ENCODE measurements around the gene ARHGAP4.

Gene ARHGAP4

DNA sequence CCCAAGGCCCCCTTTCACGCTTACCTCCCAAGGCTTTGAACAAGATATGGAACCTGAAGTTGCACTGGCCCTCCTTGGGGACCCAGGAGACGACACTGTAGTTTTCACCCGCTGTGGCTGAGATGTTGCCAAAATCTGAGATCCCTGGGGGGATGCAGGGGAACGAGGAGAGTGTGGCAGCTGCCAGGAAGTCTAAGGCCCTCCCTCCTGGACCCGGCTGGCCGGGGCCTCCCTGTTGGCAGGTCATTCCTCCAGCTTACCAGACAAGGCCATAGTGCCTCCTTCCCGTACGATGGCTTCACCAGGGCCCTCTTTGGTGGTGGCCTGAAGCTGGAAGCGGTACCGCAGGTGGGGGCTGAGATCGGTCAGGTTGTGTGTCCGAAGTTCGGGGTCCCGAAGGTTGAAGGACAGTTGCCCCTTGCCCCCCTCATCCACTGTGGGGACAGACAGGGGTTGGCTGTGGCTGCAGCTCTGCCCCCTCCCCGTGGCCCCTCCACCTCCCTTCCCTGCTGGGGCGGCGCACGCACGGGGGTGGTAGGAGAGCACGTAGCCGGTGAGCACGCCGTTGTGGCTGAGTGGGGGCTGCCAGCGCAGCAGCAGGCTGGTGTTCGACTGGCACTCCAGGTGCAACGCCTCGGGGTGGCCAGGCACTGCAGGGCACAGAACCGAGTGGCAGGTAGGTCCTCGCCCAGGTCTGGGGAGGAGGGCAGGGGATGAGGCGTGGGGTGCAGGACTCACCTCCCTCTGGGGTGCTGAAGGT lies 61.3 kb downstream of the ARHGAP4 start:
- TF ChIP-seq, protein P1, sequence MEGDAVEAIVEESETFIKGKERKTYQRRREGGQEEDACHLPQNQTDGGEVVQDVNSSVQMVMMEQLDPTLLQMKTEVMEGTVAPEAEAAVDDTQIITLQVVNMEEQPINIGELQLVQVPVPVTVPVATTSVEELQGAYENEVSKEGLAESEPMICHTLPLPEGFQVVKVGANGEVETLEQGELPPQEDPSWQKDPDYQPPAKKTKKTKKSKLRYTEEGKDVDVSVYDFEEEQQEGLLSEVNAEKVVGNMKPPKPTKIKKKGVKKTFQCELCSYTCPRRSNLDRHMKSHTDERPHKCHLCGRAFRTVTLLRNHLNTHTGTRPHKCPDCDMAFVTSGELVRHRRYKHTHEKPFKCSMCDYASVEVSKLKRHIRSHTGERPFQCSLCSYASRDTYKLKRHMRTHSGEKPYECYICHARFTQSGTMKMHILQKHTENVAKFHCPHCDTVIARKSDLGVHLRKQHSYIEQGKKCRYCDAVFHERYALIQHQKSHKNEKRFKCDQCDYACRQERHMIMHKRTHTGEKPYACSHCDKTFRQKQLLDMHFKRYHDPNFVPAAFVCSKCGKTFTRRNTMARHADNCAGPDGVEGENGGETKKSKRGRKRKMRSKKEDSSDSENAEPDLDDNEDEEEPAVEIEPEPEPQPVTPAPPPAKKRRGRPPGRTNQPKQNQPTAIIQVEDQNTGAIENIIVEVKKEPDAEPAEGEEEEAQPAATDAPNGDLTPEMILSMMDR (IDR thresholded peaks at IDR 0.05; ENCODE audit: low read depth, low read length) = no peak
- no peak for DNase-seq (ENCODE audit: low read depth in 2 of 2)
- H3K4me3 ChIP-seq (replicated peaks in 1 of 2; ENCODE audit: low read depth in 2 of 2, low read length in 2 of 2) = no peak overlapping the region

DNA sequence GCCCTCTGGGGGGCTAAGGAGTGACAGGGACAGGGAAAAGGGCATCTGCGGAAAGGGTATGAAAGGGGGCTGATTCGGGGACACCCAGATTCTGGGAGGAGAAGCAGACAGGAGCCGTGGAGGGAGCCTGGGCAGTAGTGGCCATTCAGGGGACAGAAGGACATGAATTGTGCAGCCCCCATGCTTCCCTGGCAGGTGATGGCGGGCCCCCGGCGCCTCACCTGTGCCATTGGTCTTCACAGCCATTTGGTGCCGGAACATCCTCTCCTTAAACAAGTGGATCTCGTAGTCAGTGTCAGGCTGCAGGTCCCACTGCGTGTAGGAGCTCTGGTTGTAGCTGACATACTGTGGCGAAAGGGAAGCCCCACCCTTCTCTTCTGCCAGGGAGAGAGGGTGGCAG lies 62.0 kb downstream of the ARHGAP4 start:
- TF ChIP-seq, protein P1 (IDR thresholded peaks at IDR 0.05; ENCODE audit: low read depth, low read length) = no peak
- no peak overlapping the region for H3K4me3 ChIP-seq (replicated peaks in 1 of 2; ENCODE audit: low read depth in 2 of 2, low read length in 2 of 2)
- no peak for DNase-seq (ENCODE audit: low read depth in 2 of 2)

DNA sequence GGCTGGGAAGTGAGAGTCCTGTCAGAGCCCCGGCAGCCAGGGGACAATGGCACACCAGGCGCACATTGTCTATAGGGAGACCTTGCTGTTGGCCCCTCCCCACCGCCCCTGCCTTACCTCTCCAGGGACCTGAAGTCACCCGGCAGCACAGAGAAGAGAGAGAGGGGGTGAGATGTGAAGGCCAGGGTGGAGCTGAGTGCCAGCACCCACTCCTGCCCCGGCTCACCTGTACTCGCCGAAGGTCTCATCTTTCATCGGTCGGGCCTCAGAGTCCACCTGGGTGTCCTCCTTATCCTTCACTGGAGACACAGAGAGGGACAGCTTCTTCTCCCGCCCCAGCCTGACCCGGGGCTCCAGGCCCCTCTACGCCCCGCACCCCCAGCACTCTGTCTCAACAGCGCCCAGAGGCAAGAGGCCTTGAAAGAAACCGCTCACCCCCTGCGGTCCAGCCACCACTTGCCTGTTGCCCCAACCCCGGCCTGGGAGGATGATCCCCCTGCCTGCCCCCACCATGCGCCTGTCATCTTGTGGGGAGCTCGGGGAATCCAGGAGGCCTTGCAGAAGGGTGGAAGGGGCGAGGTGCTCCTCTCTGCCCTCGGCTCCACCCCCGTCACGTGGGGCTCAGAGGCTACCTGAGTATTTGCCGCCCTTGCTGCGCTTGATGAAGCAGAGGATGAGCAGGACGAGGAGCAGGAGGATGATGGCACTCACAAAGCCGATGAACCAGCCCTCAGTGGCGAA lies 62.6 kb downstream of the ARHGAP4 start:
- TF ChIP-seq, protein P1 (IDR thresholded peaks at IDR 0.05; ENCODE audit: low read depth, low read length) = no peak
- H3K4me3 ChIP-seq (replicated peaks in 1 of 2; ENCODE audit: low read depth in 2 of 2, low read length in 2 of 2) = no peak overlapping the region
- no peak for DNase-seq (ENCODE audit: low read depth in 2 of 2)

DNA sequence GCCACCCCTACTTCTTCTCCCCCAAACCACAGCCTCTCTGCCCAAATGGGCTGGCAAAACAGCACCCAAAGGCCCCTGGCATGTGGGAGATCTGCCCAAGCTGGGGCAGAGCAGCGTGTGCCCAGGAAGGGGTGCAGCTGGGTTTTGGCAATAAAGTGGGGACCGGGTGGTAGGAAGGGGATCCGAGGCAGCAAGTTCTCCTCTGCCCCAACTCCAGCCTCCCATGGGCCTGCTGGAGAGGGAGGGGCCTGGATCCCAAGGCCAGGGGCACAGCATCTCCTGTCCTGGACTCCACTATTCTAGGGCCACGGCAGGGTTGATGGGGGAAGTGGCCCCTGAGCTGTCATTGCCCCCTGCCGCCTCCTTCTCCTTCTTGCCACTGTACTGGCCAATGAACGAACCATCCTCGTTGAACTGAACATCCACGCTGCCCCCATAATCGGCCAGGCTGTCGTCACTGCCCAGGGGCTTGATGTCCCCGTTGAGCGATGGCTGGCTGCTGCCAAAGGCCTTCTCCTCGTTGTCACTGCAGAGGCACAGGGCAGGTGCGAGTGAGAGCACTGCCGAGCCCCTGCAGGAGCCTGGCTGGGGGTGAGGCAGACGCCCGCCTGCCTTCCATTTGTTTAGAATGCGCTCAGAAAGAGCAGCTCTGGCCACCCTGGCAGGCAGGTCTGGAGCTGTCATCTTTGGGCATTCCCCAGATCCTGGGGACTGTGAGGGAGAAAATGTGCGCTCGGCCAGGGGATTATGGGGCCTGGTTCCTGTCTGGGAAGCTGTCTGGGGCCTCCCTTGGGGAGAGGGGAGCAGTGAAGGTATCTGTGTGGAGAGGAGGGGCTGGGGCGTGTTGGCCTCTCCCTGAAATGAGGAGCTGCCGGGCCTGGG lies 63.5 kb downstream of the ARHGAP4 start:
- no peak overlapping the region for H3K4me3 ChIP-seq (replicated peaks in 1 of 2; ENCODE audit: low read depth in 2 of 2, low read length in 2 of 2)
- TF ChIP-seq, protein P1 (IDR thresholded peaks at IDR 0.05; ENCODE audit: low read depth, low read length) = no peak
- no peak for DNase-seq (ENCODE audit: low read depth in 2 of 2)

DNA sequence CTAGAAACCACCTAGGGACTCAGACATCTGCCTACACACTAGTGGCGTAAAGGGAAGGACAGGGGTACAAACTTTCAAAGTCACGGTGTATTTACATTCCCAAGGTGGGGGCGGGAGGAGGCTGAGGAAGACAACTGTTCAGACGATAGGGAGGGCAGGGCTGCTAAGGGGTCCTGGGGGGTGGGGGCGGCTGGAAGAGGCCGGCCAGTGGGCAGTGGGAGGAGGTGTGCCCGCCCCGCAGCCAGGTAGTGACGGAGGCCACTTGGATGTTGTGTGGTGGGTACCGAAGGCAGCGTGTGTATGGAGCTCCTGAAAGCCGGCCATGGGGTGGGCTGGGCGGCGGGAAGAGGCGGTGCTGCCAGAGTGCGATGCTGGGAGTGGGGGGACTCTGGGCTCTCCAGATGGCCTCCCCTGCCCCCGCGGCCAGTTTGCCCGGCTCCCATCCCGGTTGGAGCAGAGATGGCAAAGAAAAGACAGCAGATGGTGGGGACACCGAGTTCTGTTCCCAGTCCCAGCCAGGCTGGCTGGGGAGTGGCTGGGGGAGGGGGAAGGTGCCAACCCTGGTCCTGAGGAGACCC lies 64.2 kb downstream of the ARHGAP4 start:
- no peak for DNase-seq (ENCODE audit: low read depth in 2 of 2)
- TF ChIP-seq, protein P1 (IDR thresholded peaks at IDR 0.05; ENCODE audit: low read depth, low read length) = no peak

DNA sequence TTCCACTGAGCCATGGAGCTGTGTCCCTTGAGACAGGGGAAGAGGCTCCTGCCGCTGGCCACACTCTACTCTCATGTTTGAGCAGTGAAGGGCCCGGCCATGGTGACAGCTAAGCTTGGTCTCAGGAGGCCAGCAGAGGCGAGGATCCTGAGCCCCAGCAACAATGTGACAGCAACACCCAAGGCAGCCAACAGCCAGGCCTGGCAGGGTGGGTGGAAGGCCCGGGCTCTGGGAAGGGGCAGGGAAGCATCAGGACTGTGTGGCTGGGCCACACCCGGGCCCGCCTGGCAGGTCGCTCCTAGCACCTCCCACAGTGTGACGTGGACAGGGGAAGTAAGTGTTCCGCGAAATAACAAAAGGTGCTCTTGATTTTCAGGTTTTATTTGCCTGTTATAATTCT lies 64.9 kb downstream of the ARHGAP4 start:
- no peak for DNase-seq (ENCODE audit: low read depth in 2 of 2)
- TF ChIP-seq, protein P1 (IDR thresholded peaks at IDR 0.05; ENCODE audit: low read depth, low read length) = no peak
- H3K4me3 ChIP-seq (replicated peaks in 1 of 2; ENCODE audit: low read depth in 2 of 2, low read length in 2 of 2) = no peak overlapping the region

More for the DNA sequence above, 64.2 kb downstream of the ARHGAP4 start:
- no peak overlapping the region for H3K4me3 ChIP-seq (replicated peaks in 1 of 2; ENCODE audit: low read depth in 2 of 2, low read length in 2 of 2)
